GM18520 (cell line): Measurements from ENCODE around the gene RDX.
"Not testable (repeated sequence)": the region's sequence is repeated elsewhere in the genome, so short reads cannot be mapped to it uniquely, and the experiment has no call there.

ENCODE experiments used
- ATAC-seq: cut with Tn5 transposase; IDR thresholded peaks from one replicate; pipeline ENCODE4 v1.9.1; 2021; ENCODE audit not compliant: unreplicated experiment

RDX gene

DNA sequence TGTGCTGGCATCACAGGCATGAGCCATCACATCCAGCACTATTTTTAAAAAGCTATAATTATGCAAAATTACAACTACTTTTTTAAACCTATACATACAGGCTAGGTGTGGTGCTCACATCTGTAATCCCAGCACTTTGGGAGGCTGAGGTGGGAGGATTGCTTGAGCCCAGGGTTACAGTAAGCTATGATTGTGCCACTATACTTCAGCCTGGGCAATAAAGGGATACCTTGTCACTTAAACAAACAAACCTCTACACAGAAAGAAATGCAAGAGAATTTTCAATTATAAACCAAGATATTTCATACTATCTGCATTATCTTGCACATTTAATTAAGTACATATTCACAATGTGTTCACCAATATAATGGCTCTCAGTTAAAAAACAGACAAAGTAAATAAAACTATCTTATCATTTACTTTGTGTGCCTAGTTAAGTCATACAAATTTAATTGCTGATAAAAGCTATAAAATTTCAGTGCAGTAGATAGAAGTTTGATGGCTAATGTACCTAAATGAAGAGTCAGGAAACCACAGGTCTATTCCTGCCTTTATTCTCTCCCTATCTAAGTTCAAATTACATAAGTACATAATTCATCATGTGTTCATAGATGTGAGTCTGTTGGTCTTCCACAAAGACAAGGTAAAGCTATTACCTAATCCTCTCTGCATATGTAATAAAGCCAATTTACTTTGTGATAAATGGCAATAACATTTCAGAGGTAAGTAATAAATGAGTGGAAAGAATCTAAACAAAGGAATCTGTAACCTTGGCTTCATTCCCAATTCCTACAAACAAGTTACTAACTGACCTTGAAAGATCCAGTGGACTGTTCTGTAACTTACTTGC lies 9.0 kb upstream of the RDX start:
- no peak for ATAC-seq

DNA sequence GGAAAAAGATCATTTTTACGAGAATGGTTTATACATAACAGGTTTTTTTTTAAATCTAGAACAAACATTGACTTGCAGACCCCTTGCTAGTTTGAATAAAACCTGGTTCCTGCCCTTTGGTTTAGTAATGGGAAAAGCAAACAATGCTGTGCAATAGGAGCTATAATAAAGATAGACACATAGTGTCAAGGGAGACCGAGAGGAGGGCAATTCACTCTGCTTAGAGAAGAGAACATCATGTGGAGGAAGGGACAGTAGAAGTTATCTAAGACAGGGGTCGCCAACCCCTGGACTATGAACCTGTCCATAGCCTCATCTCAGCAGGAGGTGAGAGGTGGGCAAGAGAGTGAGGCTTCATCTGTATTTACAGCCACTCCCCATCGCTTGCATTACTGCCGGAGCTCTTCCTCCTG lies 7.0 kb upstream of the RDX start:
- no peak for ATAC-seq

DNA sequence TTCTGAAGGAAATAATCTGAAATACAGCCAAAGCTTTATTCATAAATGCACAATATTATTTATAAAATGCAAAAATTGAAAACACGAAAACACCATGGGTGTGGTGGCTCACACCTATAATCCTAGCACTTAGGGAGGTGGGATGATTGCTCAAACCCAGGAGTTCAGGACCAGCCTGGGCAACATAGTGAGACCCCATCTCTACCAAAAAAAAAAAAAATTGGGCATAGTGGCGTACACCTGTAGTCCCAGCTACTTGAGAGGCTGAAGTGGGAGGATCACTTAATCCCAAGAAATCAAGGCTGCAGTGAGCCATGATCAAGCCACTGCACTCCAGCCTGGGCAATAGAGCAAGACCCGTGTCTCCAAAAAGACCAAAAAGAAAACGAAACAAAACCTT lies 5.2 kb upstream of the RDX start:
- ATAC-seq: no peak

DNA sequence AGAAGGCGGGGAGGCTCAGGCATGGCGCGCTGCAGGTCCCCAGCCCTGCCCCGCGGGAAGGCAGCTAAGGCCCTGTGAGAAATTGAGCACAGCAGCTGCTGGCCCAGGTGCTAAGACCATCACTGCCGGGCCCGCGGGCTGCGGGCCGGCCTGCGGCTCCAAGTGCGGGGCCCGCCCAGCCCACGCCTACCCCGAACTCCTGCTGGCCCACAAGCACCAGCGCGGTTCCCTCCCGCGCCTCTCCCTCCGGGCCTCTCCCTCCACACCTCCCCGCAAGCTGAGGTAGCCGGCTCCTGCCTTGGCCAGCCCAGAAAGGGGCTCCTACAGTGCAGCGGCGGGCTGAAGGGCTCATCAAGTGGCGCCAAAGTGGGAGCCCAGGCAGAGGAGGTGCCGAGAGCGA lies 4.6 kb upstream of the RDX start:
- no peak for ATAC-seq

DNA sequence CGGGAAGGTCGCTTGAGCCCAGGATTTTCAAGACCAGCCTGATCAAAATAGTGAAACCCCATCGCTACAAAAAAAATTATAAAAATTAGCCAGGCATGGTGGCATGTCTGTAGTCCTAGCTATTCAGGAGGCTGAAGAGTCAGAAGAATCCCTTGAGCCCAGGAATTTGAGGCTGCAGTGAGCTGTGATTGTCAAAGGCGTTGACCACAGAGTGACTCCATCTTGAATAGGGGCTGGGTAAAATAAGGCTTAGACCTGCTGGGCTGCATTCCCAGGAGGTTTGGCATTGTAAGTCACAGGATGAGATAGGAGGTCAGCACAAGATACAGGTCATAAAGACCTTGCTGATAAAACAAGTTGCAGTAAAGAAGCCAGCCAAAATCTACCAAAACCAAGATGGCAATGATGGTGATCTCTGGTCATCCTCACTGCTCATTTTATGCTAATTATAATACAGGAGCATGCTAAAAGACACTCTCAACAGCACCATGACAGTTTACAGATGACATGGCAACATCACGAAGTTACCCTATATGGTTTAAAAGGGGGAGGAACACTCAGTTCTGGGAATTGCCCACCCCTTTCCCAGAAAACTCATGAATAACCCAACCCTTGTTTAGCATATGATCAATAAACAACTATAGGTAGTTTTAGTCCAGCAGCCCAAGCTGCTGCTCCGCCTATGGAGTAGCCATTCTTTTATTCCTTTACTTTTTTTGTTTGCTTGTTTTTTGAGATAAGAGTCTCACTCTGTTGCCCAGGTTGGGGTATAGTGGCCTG lies 2.8 kb upstream of the RDX start:
- no peak for ATAC-seq

DNA sequence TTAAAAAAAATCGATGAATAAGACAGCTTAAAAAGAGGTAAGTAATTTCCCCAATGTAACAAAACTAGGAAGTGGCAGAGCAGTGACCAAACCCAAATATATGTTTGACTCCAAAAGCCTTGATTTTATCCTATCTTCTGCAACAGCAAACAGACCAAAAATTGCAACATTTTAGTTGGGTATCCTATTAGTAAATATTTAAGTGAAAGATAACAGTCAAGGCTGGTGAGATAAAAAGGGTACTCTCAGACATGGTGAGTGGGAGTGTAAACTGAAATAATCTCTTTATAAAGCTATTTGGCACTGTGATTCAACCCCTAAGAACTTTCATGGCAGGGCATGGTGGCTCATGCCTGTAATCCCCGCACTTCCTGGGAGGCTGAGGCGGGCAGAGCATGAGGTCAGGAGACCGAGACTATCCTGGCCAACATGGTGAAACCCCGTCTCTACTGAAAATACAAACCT lies 1.9 kb upstream of the RDX start:
- no peak for ATAC-seq

DNA sequence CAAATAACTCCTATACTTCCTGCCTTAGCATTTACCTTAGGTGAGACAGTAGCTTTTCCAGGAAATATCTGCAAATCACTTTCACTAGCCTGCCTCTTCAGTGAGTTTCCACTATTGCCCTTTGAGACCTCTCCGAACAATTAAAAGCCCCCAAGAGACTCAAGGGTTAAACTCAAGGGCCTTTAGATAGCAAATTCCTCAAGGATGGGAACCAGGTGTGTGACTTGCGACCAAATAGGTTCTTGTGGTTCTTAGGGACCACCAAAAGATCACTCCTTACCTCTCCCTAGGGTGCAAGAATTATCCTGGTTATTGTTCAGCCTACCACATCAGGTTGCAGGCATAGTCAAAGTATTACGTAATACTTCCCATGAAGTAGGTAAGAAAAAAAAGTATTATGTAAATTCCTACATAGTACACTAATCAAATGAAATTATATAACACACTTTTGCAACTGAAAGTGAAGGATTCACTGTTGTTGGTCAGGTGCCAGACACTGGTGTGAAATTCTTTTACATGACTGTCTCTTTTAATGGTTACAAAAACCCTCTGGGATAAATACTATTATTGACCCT lies 1.4 kb upstream of the RDX start:
- no peak for ATAC-seq

DNA sequence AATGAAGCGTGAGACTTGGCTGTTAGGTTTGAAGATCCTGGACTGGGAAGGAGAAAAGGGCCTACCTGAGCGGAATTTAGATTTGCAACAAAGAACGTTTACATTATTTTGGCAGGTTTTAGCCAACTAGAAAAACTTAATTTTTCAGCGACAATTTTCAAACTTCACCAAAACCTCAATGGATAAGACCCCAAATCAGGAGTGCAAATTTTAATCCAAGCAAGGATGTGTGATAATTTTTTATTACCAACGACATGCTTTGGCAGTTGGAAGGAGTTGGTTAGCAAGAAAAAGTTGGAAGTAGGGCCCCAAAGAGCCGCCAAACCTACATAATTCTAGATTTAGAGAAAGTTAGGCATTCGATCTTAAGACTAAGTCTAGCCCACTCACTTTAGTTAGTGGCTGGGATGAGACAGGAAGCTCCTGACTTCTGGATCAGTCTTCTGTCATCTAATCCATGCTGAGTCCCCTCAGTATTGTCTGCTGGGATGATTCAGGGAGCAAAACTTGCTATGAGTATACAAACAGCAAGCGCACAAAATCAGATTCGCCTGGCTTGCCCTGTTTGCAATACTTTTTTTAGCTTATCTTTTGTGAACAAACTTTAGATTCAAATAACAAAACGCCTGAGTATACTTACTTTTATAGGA lies 787 bp upstream of the RDX start:
- ATAC-seq: no peak

DNA sequence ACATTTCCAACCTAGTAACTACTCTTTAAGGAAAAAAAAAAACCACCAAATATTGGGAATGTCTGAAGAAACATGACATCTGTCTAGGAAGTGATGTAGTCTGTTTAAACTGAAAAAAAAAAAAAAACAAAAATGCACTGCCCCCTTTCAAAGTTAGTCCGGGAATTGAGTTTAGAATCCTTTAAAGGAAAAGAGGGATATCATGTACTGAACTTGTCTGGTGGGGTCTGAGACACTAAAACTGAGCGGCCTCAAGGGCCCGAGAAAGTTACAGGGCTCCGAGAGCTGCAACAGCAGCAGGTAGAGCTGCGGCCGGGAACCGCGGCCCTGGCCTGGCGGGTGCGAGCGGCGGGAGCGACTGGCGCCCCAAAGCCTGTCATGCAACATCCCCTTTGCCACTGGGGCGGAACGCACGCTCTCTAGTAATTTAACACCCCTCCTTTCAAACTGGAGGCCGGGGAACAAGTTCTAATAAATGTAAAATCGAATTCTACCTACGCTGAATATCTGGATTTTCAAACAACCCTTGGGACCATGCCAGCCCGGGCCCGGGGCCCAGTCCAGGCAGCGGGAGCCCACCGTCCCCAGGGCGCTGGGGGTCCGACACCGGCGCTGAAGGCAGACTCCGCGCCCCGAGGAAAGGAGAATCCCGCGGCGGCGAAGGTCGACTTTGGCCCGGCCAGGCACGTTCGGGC lies 736 bp downstream of the RDX start:
- peak; percentile 40 for ATAC-seq

DNA sequence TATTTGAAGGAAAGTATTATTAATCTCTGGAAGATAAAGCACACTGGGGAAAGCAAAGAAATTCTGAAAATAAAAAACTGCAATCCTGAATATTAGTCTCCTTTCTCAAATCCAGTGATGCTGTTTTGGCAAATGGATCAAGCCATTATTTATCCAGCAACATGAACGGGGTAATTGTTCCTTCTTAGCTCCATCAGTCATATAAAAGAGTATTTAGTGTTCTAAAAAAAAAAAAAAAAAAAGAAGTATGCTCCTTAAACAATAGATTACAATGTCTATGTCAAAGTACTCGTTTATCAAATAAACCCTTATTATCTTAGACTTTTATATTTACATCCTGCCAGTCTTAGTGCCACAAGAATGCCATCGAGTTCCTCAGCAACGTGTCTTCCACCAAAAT lies 1.3 kb downstream of the RDX start:
- no peak for ATAC-seq

DNA sequence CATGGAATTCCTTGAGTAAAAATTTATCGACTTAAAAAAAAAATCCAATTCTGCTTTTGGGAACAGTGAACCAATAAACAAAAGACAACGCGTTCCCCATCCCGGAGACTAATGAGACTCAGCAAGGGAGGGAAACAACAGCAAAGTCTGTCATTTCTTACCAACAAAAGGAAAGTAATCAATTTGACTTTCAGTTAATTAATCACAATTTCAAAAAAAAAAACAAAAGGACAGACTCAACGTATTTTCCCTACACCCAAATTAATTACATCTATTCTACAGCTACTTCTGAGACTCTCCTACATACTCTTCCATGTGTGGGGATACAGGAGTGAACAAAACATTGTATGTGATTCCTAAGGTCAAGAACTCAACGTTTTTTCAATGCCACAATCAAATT lies 1.9 kb downstream of the RDX start:
- no peak for ATAC-seq

DNA sequence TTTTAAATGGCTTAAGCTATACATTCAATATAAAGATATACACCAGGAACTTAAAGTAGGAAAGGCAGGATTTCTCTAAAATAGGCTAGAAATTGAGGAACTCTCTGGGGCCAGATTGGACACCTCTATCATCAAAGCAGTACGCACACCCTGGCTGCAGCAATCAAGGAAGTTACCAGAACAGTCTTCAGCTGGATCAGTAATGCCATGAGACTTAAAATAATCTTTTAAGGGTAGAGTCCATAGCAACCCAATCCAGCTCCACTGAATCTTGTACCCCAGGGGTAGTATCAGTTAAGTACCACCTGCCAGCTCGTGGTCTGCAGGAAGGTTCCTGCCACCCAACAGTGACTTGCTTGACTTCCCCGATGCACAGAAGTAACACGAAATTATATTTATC lies 3.0 kb downstream of the RDX start:
- ATAC-seq: no peak

DNA sequence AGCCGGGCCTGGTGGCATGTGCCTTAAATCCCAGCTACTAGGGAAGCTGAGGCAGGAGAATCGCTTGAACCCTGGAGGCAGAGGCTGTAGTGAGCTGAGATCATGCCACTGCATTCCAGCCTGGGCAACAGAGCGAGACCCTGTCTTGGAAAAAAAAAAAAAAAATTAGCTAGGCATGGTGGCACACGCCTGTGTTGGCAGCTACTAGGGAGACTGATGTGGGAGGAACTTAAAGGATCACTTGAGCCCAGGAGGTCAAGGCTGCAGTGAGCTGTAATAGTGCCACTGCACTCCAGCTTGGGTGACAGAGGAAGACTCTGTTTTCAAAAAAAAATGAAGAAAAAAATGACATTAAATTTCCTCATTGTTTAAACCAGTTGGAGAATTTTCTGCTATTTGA lies 4.3 kb downstream of the RDX start:
- not testable (repeated sequence) for ATAC-seq

DNA sequence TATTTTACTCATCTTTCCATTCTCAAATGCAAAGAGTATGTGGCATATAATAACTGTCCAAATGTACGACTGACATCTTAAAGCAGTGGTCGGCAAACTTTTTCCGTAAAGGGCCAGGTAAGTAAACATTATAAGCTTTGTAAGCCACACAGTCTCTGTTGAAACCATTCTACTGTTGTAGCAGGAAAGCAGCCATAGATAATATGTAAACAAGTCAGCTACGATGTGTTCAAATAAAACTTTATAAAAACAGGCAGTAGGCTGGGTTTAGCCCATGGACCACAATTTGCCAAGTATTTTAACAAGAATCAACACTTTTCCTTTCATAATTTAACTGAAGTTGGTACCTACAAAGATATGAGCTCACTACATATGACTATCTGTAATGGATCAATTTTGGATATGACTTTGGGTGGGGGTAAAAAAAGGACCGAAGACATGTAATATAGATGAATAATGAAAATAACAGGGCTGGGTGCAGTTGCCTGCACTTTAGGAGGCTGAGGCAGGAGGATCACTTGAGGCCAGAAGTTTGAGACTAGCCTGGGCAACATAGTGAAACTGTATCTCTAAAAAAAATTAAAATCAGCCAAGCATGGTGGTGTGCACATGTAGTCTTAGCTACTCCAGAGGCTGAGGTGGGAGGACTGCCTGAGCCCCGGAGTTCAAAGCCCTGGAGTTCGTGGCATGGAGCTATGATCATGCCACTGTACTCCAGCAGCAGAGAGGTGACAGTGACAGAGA lies 5.7 kb downstream of the RDX start:
- ATAC-seq: no peak

DNA sequence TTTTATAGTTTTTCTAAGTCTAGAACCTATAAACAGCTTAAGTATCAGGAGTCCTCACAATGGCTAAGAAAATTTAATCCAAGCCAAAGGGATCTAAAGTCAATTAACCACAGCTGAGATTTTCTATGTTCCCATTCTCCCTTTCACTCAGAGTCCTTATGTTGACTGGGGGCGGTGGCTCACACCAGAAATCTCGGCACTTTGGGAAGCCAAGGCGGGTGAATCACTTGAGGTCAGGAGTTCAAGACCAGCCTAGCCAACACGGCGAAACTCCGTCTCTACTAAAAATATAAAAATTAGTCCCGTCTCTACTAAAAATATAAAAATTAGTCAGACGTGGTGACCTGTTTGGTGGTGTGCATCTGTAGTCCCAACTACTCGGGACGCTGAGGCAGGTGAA lies 6.9 kb downstream of the RDX start:
- no peak for ATAC-seq

DNA sequence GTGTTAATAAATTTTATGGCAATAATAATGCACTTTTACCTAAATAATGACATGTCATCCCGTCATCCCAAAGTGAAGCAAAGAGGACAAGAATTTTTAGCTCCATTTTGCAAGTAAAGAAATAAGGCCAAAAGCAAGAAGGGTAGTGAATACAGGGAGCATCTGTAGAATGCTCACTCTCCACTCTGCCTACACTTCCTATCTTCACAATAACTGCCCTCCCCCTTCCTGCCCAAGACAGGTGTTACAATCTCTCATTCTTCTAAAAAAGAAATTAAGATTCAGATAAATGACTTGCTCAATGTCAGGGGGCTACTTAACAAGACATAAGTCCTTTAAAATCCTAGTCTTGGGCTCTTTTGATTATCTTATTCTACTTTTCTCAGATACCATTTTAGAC lies 8.9 kb downstream of the RDX start:
- ATAC-seq: no peak

DNA sequence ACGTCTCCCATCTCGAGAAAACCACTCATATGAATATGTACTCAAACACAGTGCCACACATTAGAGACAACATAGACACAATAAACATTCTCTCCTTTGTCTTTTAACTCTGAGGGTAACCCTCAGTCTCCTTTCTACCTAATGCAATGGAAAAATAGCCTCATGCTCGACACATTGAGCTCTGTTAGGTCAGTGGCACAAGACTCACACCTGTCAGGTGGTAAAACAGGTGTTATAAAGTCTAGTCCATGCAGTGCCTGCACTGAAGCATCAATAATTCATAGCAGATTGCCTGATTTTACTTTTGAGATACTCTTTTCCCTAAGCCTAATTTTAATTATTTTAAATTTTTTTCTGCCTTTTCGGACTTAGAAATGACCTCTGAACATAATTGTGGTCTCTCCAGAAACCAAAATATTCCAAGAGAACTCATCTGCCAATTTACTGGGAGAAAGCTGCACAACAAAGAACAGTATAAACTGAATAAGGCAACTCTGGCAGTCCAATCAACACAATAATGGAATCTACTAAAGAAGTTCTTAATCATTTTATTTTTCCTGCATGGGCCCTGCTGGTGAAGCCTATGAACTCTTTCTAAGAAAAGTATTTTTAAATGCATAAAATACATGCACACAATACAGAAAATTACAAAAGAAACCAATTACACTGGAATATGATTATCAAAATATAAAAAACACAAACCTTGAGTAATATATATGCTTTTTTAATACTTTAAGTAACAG lies 9.9 kb downstream of the RDX start:
- no peak for ATAC-seq

DNA sequence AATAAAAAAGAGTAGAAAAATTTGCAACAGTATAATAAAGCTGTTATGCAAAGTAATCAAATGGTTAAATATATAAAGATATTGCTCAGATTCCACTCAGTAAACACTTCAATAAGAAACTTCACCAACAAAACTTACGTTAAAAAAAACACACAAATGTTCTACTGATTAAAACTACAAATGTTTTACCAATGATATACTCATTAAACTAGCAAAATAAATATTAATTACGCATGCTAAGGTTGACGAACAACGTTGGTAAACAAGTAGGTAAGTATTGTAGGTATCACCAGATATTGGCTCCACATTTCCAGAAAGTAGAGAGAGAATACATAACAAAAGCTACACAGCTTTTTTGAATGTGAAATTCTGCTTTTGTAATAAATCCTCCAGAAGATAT lies 12.6 kb downstream of the RDX start:
- ATAC-seq: no peak

DNA sequence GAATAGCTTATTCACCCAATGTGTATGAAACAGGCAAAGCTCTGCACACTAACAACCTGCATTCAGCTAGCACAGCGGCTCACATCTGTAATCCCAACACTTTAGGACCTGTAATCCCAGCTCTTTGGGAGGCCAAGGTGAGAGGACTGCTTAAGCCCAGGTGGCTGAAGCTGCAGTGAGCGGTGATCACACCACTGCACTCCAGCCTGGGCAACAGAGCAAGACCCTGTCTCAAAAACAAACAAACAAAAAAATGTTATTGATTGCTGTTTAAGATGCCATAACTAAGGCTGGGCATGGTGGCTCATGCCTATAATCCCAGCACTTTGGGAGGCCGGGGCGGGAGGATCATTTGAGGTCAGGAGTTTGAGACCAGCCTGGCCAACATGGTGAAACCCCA lies 15.8 kb downstream of the RDX start:
- not testable (repeated sequence) for ATAC-seq

DNA sequence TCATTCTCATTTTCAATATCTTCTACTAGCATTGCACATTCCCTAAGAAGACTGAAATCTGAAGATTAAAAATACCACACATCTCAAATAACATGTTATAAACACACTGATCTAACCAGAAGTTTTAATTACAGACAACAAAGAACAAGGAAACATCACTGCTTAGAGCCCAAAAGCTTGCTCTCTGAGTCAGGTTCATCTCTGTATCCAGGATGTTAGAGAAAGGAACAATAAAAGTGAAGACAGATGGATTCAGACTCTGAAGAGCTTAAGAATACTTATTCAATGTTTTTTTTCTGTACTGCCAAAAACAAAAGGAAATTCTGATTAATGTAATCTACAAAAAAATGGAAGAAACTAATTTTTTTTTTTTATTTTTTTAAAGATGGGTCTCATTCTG lies 16.5 kb downstream of the RDX start:
- no peak for ATAC-seq
